Stimulated activated CD8-positive, alpha-beta memory T cell treated with anti-CD3 and anti-CD28 coated beads, Interleukin-12 subunit alpha, Interleukin-12 subunit beta, amount 100 ng/mL, for 24 hours (primary cell): Measurements from ENCODE around the gene CD8B.

Source experiments
- DNase-seq: peaks from one replicate; pipeline ENCODE4 v3.0.0-alpha.2; 2020; ENCODE audit errors: extremely low read depth

CD8B gene

DNA sequence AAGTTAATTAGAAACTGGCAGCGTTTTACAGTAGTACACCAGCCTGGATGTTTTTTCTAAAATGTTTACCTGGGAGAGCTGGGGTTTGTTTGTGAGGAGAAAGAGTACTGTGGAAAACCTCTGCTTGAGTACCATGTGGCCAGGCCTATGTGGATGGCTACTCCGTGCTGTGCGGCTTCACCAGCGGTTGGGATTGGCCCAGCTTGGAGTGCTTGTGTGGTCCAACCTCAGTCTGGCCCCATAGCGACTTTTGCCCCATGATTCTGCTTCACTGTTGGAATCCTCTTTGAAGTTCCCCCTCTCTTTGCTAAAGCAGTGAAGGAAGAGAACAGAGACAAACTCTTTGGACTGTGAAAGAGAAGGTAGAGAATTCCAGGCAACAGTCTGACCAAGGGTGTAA is 86.8 kb downstream of the CD8B start:
- no peak for DNase-seq

DNA sequence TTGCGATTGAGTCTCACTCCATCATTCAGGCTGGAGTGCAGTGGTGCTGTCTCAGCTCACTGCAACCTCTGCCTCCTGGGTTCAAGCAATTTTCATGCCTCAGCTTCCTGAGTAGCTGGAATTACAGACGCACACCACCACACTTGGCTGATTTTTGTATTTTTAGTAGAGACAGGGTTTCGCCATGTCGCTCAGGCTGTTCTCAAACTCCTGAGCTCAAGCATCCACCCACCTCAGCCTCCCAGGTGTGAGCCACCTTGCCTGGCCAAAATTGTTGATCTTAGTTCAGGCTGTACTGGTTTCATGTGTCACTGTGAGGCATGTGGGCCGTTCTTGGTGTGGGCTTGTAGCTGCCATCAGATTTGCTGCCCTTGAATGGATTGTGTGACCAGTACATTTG is 89.1 kb downstream of the CD8B start:
- DNase-seq, result no peak

DNA sequence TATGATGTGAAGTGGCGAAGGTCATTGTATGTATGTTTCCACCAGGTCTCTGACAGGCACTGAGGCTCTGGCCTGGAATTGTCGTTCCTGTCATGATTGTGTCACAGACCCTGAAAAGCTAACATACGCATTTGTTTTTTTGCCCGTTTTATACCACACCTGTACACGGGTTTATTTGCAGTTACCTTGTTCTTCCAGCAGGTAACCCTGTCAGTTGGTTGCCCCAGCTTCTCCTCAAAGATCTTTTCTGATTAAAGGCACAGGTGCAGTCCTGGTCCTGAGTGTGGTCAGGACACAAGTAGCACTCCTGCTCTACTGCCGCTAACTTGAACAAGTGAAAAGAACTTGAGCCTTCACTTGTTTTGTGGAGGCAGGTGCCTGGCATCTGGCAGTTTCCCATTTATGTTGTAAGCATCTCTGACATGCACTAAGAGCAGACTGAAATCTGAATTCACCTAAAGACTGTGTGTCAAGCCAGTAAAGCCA is 90.8 kb downstream of the CD8B start:
- DNase-seq, result no peak

DNA sequence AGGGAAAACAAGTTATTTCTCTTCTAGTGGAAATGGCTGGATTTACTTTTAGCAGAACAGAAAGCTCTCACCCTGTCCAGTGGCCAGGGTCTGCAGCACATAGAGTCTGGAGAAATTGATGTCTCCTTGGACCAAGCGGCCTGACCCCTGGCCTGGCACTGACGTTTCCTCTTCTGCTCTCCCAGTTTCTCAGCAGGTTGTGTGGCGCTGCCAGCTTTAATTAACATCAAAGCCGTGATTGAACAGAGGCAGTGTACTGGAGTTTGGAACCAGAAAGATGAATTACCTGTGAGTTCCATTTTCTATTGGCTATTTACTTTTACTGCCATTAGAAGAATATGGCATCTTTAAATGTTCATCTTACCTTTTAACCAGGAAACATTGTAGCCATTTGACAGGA is 91.8 kb downstream of the CD8B start:
- DNase-seq, result no peak

DNA sequence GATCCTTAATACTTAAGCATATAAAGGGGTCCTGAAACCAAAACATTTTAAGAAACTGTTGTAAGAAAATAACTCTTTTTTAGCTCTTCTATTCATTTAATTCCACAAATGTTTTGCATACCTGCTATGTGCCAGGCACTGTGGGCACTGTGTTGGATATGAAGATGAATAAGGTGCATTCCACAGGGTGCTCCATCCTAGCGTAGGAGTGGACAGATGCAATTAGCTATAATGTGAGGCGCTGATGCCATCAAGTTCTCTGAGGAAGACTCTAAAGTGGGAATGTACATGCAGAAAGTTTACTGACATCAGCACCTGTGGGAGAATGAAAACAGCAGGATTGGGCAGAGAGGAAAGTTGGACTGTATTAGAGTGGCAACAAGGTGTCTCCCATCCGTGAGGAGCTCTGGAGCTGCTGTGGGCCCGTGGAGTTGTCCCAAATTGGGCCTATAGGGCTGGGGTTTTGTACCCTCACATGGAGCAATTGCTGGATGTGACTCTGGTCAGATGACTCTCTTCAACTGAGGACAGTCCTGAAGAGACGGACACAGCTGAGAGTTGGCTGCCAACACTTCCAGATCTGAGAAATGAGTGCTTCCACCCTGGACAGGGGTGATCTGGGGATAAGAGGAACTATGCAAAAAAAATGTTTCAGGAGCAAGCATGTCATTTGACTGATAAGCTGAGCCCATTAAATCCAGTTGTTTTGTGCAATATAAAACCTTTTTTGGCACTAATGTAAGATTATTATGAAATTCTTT is 93.3 kb downstream of the CD8B start:
- no peak for DNase-seq
